ENCODE data around the gene SSBP3. TPM values are rescaled to one million over a fixed set of nuclear protein-coding genes. Genes with fewer than 3 reads are reported as not detected.
A peak's percentile ranks its signal among the peaks of the same experiment; 100 is the strongest.

SSBP3 gene
- total and polyA plus RNA-seq, 2 donors from 2014 or later = 33.3 to 49.6 TPM

DNA sequence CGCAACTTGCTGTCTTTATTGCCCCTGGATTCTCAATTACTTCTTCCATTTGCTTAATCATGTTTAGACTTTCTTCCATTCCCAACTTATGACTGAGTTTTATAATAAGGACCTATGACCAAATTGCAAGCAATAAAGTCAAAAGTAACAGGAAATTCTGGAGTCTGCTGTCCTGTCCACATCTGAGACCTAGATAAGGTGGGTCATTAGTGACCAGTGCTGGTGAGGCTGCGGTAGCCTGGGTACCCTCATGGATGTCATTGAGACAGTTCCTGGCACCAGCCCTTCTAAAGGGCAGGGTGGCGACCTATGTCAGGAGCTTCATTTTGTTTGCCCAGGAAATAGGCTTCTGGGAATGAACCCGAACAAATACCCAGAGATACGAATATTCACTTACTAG lies 30.6 kb upstream of the SSBP3 start:
- peak in 1 of 5 donors; percentile 7 for DNase-seq
- Histone ChIP-seq H3K4me1 (ENCODE audit: control insufficient read depth in 2 of 3, insufficient read depth in 2 of 3, low read depth in 1 of 3, low read length in 3 of 3) (no peaks in the 10 kb centered on the region), H3K27me3 (ENCODE audit: control insufficient read depth, insufficient read depth, low read length) (no peaks in the 10 kb centered on the region), H3K27ac (ENCODE audit: low read depth in 2 of 2, low read length in 2 of 2) (no peak overlapping the region), H3K9ac (ENCODE audit: low read length in 3 of 3) (no peak overlapping the region), H3K36me3 (ENCODE audit: control insufficient read depth in 2 of 3, insufficient read depth in 3 of 3, low read length in 3 of 3) (no peaks in the 10 kb centered on the region), H3K4me3 (ENCODE audit: low read length in 3 of 3) (no peak overlapping the region), H3K9me3 (ENCODE audit: control insufficient read depth in 2 of 3, insufficient read depth in 1 of 3, low read length in 3 of 3) (no peaks in the 10 kb centered on the region)
- intact Hi-C loops (cut with DNase I) = no loop called here
- no peak for FAIRE-seq
- TF ChIP-seq, protein P1, sequence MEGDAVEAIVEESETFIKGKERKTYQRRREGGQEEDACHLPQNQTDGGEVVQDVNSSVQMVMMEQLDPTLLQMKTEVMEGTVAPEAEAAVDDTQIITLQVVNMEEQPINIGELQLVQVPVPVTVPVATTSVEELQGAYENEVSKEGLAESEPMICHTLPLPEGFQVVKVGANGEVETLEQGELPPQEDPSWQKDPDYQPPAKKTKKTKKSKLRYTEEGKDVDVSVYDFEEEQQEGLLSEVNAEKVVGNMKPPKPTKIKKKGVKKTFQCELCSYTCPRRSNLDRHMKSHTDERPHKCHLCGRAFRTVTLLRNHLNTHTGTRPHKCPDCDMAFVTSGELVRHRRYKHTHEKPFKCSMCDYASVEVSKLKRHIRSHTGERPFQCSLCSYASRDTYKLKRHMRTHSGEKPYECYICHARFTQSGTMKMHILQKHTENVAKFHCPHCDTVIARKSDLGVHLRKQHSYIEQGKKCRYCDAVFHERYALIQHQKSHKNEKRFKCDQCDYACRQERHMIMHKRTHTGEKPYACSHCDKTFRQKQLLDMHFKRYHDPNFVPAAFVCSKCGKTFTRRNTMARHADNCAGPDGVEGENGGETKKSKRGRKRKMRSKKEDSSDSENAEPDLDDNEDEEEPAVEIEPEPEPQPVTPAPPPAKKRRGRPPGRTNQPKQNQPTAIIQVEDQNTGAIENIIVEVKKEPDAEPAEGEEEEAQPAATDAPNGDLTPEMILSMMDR (IDR thresholded peaks at IDR 0.05; ENCODE audit: borderline replicate concordance, extremely low read depth, insufficient read depth) = no peak

DNA sequence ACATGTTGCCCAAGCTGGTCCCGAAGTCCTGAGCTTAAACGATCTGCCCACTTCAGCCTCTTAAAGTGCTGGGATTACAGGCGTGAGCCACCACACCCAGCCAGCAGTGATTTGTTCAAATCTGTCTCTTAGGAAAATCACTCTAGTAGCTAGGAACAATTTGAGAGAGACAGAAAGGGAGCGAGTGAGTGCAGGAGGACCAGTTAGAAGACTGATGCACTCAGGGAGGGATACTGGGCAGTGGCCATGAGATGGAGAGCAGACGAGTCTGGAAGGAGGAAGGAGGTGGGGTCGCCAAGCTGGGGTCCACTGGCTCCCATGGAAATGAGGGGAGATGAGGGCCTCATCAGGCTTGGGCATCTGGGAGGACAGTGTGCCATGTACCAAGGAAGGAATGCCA lies 23.6 kb upstream of the SSBP3 start:
- intact Hi-C loops (cut with DNase I) = no loop called here
- TF ChIP-seq, protein P1 (IDR thresholded peaks at IDR 0.05; ENCODE audit: borderline replicate concordance, extremely low read depth, insufficient read depth) = no peak
- Histone ChIP-seq H3K36me3 (ENCODE audit: control insufficient read depth in 2 of 3, insufficient read depth in 3 of 3, low read length in 3 of 3) (no peaks in the 10 kb centered on the region), H3K27me3 (ENCODE audit: control insufficient read depth, insufficient read depth, low read length) (no peaks in the 10 kb centered on the region), H3K27ac (ENCODE audit: low read depth in 2 of 2, low read length in 2 of 2) (no peak overlapping the region), H3K4me1 (ENCODE audit: control insufficient read depth in 2 of 3, insufficient read depth in 2 of 3, low read depth in 1 of 3, low read length in 3 of 3) (no peaks in the 10 kb centered on the region), H3K9me3 (ENCODE audit: control insufficient read depth in 2 of 3, insufficient read depth in 1 of 3, low read length in 3 of 3) (no peaks in the 10 kb centered on the region), H3K4me3 (ENCODE audit: low read length in 3 of 3) (no peak overlapping the region), H3K9ac (ENCODE audit: low read length in 3 of 3) (no peak overlapping the region)
- FAIRE-seq (no peak), DNase-seq (peak in 1 of 5 donors; percentile 42)

DNA sequence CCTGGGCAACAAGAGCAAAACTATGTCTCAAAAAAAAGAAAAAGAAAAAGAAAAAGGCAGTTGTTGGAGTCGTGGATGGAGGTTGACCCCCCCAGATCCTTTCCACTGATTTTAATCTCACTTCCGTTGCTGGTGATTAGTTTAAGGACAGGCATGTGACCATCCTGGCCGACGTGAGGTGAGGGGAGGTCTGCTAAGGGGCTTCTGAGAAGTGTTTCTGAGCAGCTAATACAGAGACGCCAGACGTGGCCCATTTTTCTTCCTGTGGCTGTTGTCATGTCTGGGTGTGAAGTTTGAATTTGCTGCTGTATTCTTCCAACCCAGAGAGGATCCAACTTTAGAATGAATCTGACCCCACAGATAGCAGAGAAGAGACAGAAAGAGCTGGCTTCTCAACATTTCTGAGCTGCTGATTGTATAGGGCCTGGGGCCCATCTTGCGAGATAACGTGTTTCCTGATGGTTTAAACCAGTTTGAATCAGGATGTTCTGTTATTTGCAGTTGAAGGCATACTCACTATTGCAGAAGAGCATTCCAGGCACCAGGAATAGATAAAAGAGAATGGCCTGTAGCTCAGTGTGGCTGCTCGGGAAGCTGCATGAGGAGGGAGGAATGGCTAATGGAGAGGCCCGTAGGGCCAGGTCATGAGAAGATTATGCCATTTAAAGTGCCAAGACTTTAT lies 22.8 kb upstream of the SSBP3 start:
- DNase-seq = peak in 1 of 5 donors; percentile 8
- Histone ChIP-seq H3K27me3 (ENCODE audit: control insufficient read depth, insufficient read depth, low read length) (no peaks in the 10 kb centered on the region), H3K4me1 (ENCODE audit: control insufficient read depth in 2 of 3, insufficient read depth in 2 of 3, low read depth in 1 of 3, low read length in 3 of 3) (no peaks in the 10 kb centered on the region), H3K9ac (ENCODE audit: low read length in 3 of 3) (no peak overlapping the region), H3K27ac (ENCODE audit: low read depth in 2 of 2, low read length in 2 of 2) (no peak overlapping the region), H3K4me3 (ENCODE audit: low read length in 3 of 3) (no peak overlapping the region), H3K9me3 (ENCODE audit: control insufficient read depth in 2 of 3, insufficient read depth in 1 of 3, low read length in 3 of 3) (no peaks in the 10 kb centered on the region), H3K36me3 (ENCODE audit: control insufficient read depth in 2 of 3, insufficient read depth in 3 of 3, low read length in 3 of 3) (no peaks in the 10 kb centered on the region)
- intact Hi-C loops (cut with DNase I) = no loop called here
- TF ChIP-seq, protein P1 (IDR thresholded peaks at IDR 0.05; ENCODE audit: borderline replicate concordance, extremely low read depth, insufficient read depth) = no peak
- no peak for FAIRE-seq
